GM12878 (cell line): ENCODE results near the gene TBCK. TPM values are rescaled to one million over a fixed set of nuclear protein-coding genes. Genes with fewer than 3 reads are reported as not detected.

Experiments
- ATAC-seq: fragments of 200-7000 bp; cut with Tn5 transposase; 3 replicates; pipeline ENCODE4 v1.9.1; 2020; ENCODE audit warnings: mild to moderate bottlenecking, moderate library complexity
- BruUV-seq: library from RNA; stranded (reverse); fragments of 400-500 nt; replicated peaks from 2 replicates; lab custom pipeline; 2021; lab: Mats Ljungman, UMichigan
- CTCF ChIA-PET: fragments of 300-600 bp; sonication (Branson Sonifier 250); formaldehyde crosslinking; extraction: SDS; loops from one replicate; lab custom pipeline; 2021; ENCODE audit warnings: inconsistent platforms; lab: Yijun Ruan, JAX
- POLR2A ChIA-PET: fragments of 350-600 bp; formaldehyde crosslinking; extraction: SDS; loops from one replicate; lab custom pipeline; 2021; ENCODE audit warnings: inconsistent platforms; lab: Charles Lee
- RAD21 ChIA-PET: fragments of 300-600 bp; sonication (Branson Sonifier 250); formaldehyde crosslinking; loops from one replicate; lab custom pipeline; 2023; ENCODE audit warnings: antibody characterized with exemption; ENCODE audit not compliant: unreplicated experiment; lab: Charles Lee
- SMC1A ChIA-PET: fragments of 300-600 bp; sonication (Branson Sonifier 250); formaldehyde crosslinking; loops from one replicate; lab custom pipeline; 2023; ENCODE audit not compliant: unreplicated experiment, uncharacterized antibody; lab: Charles Lee
- DNase-seq: peaks from one replicate; pipeline ENCODE4 v3.0.0-alpha.2; 2011; ENCODE audit warnings: low read depth, low spot score
- FAIRE-seq: peaks from 3 replicates; lab custom pipeline; 2011; peaks lifted over from hg19 to GRCh38; lab: Jason Lieb, UNC
- H2AFZ ChIP-seq: 2 replicates; pipeline ENCODE4 v1.6.0; 2011; ENCODE audit warnings: low read depth, low read length, control low read depth; ENCODE audit not compliant: control insufficient read depth
- H3K27ac ChIP-seq: 2 replicates; pipeline ENCODE4 v1.5.1; 2011; ENCODE audit warnings: control low read depth; ENCODE audit not compliant: control insufficient read depth, insufficient read depth
- H3K27me3 ChIP-seq, 2 experiments: replicated peaks in 1 of 2; 2 replicates each; pipeline versions ENCODE4 v1.6.0 to v1.6.1; 2011; ENCODE audit warnings: low read length in 1 of 2; ENCODE audit not compliant: control insufficient read depth in 2 of 2, insufficient read depth in 2 of 2
- H3K36me3 ChIP-seq, 2 experiments: 2 replicates each; pipeline ENCODE4 v1.5.1; 2011; ENCODE audit warnings: low read length in 1 of 2; ENCODE audit not compliant: control insufficient read depth in 2 of 2, insufficient read depth in 2 of 2
- H3K4me1 ChIP-seq: 2 replicates; pipeline ENCODE4 v1.6.1; 2011; ENCODE audit warnings: mild to moderate bottlenecking, low read length, moderate library complexity, mixed read lengths; ENCODE audit not compliant: control insufficient read depth, insufficient read depth
- H3K4me2 ChIP-seq: 2 replicates; pipeline ENCODE4 v1.6.0; 2011; ENCODE audit warnings: control low read depth; ENCODE audit not compliant: control insufficient read depth, insufficient read depth
- H3K4me3 ChIP-seq: fragments of 200-600 bp; sonication (generic); 2 replicates; pipeline ENCODE4 v1.5.1; 2016
- H3K79me2 ChIP-seq: 2 replicates; pipeline ENCODE4 v1.6.0; 2011; ENCODE audit warnings: low read length; ENCODE audit not compliant: control insufficient read depth, insufficient read depth
- H3K9ac ChIP-seq: 2 replicates; pipeline ENCODE4 v1.8.0; 2011; ENCODE audit warnings: low read length, control low read depth, mixed read lengths; ENCODE audit not compliant: control insufficient read depth, insufficient read depth
- H3K9me3 ChIP-seq: replicated peaks from 3 replicates; pipeline ENCODE4 v1.5.1; 2011; ENCODE audit warnings: mild to moderate bottlenecking, low read length; ENCODE audit not compliant: control insufficient read depth, insufficient read depth
- H4K20me1 ChIP-seq: 2 replicates; pipeline ENCODE4 v1.6.0; 2011; ENCODE audit not compliant: control insufficient read depth, insufficient read depth
- BHLHE40 ChIP-seq, 2 experiments: fragments of 450-650 bp in 1 of 2; IDR thresholded peaks; 2 replicates each; pipeline ENCODE4 v1.6.1; 2011 to 2017; ENCODE audit warnings: low read depth in 2 of 2, borderline replicate concordance in 1 of 2, improper control_type of control experiment in 1 of 2, low read length in 1 of 2, mild to moderate bottlenecking in 1 of 2
- FOXK2 ChIP-seq: fragments of 450-650 bp; IDR thresholded peaks from 2 replicates; pipeline ENCODE4 v1.6.1; 2017; ENCODE audit warnings: mild to moderate bottlenecking, moderate library complexity
- FOXM1 ChIP-seq: IDR thresholded peaks from 2 replicates; pipeline ENCODE4 v1.6.1; 2012; ENCODE audit warnings: low read depth, mild to moderate bottlenecking, inconsistent platforms, low read length, moderate library complexity
- HCFC1 ChIP-seq: fragments of 150-350 bp; IDR thresholded peaks from 2 replicates; pipeline ENCODE4 v1.6.1; 2014; ENCODE audit warnings: low read length
- HDAC6 ChIP-seq: fragments of 200-600 bp; sonication (generic); IDR thresholded peaks from one replicate; pipeline ENCODE4 v1.8.0; 2017; ENCODE audit warnings: antibody characterized with exemption; ENCODE audit not compliant: unreplicated experiment
- JUND ChIP-seq: IDR thresholded peaks from 2 replicates; pipeline ENCODE4 v1.6.1; 2012; ENCODE audit warnings: low read depth, mild to moderate bottlenecking, low read length, improper control_type of control experiment, moderate library complexity
- MTA2 ChIP-seq: fragments of 450-650 bp; IDR thresholded peaks from 2 replicates; pipeline ENCODE4 v1.6.1; 2016; ENCODE audit warnings: low read depth, mild to moderate bottlenecking, moderate library complexity
- NFYB ChIP-seq: IDR thresholded peaks from 2 replicates; pipeline ENCODE4 v1.6.1; 2011; ENCODE audit warnings: low read depth, mild to moderate bottlenecking, low read length, improper control_type of control experiment, moderate library complexity; ENCODE audit not compliant: insufficient read depth
- NR2F1 ChIP-seq: fragments of 450-650 bp; conservative IDR thresholded peaks from 2 replicates; pipeline ENCODE4 v1.6.1; 2017; ENCODE audit warnings: mild to moderate bottlenecking
- POLR2AphosphoS2 ChIP-seq: IDR thresholded peaks from 2 replicates; pipeline ENCODE4 v1.6.1; 2011; ENCODE audit warnings: low read depth, mild to moderate bottlenecking, low read length, improper control_type of control experiment, moderate library complexity
- POLR2AphosphoS5 ChIP-seq: IDR thresholded peaks from 2 replicates; pipeline ENCODE4 v1.6.1; 2011; ENCODE audit warnings: mild to moderate bottlenecking, low read length, inconsistent platforms
- RFX5 ChIP-seq: IDR thresholded peaks from 2 replicates; pipeline ENCODE4 v1.6.1; 2011; ENCODE audit warnings: low read depth, low read length, improper control_type of control experiment
- SMC3 ChIP-seq: IDR thresholded peaks from 2 replicates; pipeline ENCODE4 v1.6.1; 2011; ENCODE audit warnings: low read length, improper control_type of control experiment, borderline replicate concordance
- STAT1 ChIP-seq: fragments of 450-650 bp; conservative IDR thresholded peaks from 2 replicates; pipeline ENCODE4 v1.6.1; 2014; ENCODE audit warnings: antibody characterized with exemption, mild to moderate bottlenecking
- TCF3 ChIP-seq: IDR thresholded peaks from 2 replicates; pipeline ENCODE4 v1.6.1; 2012; ENCODE audit warnings: low read depth, mild to moderate bottlenecking, low read length, borderline replicate concordance; ENCODE audit not compliant: insufficient read depth
- ZZZ3 ChIP-seq: IDR thresholded peaks from 2 replicates; pipeline ENCODE4 v1.6.1; 2011; ENCODE audit warnings: low read depth; ENCODE audit not compliant: control insufficient read depth, insufficient read length
- WGBS: methylation state at CpG from one replicate; pipeline ENCODE4 v1.1.6; 2016; ENCODE audit warnings: low lambda C conversion rate; ENCODE audit not compliant: insufficient replicate concordance, insufficient coverage; ENCODE audit errors: missing lambda C conversion rate; 5-methylcytosine and 5-hydroxymethylcytosine counted together
- in situ Hi-C: fragments of 300-500 bp; cut with MboI; formaldehyde crosslinking; loops from 9 replicates; pipeline ENCODE4 v1.14.3; 2018; ENCODE audit warnings: mixed read lengths
- intact Hi-C: fragments of 100-400 bp; cut with micrococcal nuclease; formaldehyde crosslinking; loops from one replicate; pipeline ENCODE4 v1.14.2; 2022; ENCODE audit not compliant: unreplicated experiment
- polyA plus RNA-seq, 11 experiments: library from polyadenylated mRNA; depleted of rRNA in 4 of 11; unstranded in 6 of 11; stranded (reverse) in 5 of 11; fragments of >200 nt; fragmentation: Nextera tagmentation in 4 of 11; fragmentation: Illumina TruSeq in 1 of 11; extraction: Ambion mirVana in 4 of 11; extraction: Trizol in 1 of 11; gene quantifications; 1 replicate in 1 of 11; 2 replicates in 10 of 11; pipeline versions ENCODE4 v1.2.1 to v1.2.3, GENCODE V29; 2011 to 2016; ENCODE audit warnings: inconsistent platforms in 2 of 11, missing spikeins in 2 of 11, low read depth in 1 of 11
- total RNA-seq, 4 experiments: library from RNA; depleted of rRNA in 3 of 4; stranded (reverse); fragments of >200 nt in 3 of 4; fragmentation: Illumina TruSeq in 1 of 4; extraction: Trizol in 1 of 4; gene quantifications; 2 replicates each; pipeline versions ENCODE4 v1.2.1 to v1.2.3, GENCODE V29; 2013 to 2021
- TF ChIP-seq, protein P1 (sequence below): IDR thresholded peaks from 2 replicates; pipeline ENCODE4 v1.6.1; 2012; ENCODE audit warnings: low read depth, low read length, improper control_type of control experiment
- TF ChIP-seq, protein P2 (sequence below): fragments of 450-650 bp; IDR thresholded peaks from 2 replicates; pipeline ENCODE4 v1.6.1; 2017; ENCODE audit warnings: mild to moderate bottlenecking
- TF ChIP-seq, protein P3 (sequence below): IDR thresholded peaks from 2 replicates; pipeline ENCODE4 v1.6.1; 2011; ENCODE audit warnings: low read depth, low read length, improper control_type of control experiment, borderline replicate concordance

Gene TBCK
- total and polyA plus RNA-seq, 10 of the 15 experiments (the other 5 are each of a cell fraction or from before 2014, with no cell fraction given), result 4.1 to 30.3 (median 20.2) TPM

DNA sequence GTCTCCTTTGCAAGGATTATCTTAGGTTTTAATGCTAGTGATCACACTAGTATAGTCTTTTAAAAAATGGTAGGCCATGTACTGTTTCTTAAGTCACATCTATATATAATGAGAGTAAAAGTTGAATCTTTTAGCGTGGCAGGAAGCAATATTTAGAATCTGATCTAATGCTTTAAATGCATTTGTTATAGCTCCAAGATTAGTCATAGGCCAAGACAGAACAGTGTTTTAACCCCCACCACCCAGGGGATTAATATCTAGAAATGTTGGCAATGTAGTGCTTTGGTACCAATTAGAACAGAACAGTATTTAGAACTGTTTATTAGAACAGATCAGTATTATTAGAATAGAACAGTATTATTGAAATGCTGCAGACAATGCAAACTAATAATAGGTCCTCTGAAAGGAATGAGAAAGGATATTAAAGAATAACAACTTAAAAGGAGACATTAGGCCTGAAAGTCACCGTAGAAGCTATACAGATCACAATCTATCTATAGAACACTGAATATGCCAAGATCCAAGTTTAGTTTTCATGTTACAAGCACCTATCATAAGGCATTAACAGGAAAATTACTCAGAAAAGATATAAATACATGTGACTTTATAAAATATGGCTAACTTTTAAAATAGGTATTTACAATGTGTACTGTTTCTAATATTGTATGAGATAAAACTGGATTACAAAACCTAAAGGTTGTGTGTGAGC is 274.6 kb downstream of the TBCK start:
- CTCF ChIA-PET, result interaction anchor here (0.7 kb wide), 1 partner anchor 282 kb away, joined by 3 read pairs; no protein-coding TSS in a partner anchor
- intact Hi-C loops, result no loop called here

DNA sequence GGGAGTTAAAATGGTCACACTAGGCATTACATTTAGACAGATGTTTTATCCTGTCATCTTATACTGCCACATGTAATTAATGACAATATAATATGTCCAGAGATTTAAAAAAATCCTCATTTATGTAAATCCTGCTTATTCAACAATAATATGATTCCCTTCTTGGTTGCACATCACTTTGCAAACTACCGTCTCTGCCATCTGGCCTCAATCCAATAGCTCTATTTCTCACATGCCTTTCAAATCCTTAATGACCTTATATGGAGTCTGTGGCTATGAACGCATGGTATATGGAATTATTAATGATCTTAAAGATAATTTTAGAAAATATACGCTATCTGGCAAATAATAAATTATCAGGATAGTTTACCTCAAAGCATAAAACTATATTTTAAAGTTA is 276.2 kb downstream of the TBCK start:
- ATAC-seq (no peak), FAIRE-seq (no peak), DNase-seq (no peak)
- no peak overlapping the region for H2AFZ ChIP-seq
- intact Hi-C loops (no loop called here), in situ Hi-C loops (no loop called here)
- H3K27me3 ChIP-seq, result no peaks in the 10 kb centered on the region
- no peak overlapping the region for H3K4me2 ChIP-seq
- H3K9me3 ChIP-seq, result no peaks in the 10 kb centered on the region
- no peaks in the 10 kb centered on the region for H3K36me3 ChIP-seq
- RAD21 ChIA-PET, result no interaction called here
- H3K4me3 ChIP-seq, result no peak overlapping the region
- no peak overlapping the region for H3K27ac ChIP-seq
- H4K20me1 ChIP-seq, result no peaks in the 10 kb centered on the region
- SMC1A ChIA-PET, result no interaction called here
- CTCF ChIA-PET, result no interaction called here
- POLR2A ChIA-PET, result no interaction called here
- H3K9ac ChIP-seq, result no peak overlapping the region
- BruUV-seq, result no TSS peak
- WGBS, result 81% methylated on average over 3 of the region's 3 CpGs
- H3K4me1 ChIP-seq, result no peaks in the 10 kb centered on the region
- no peaks in the 10 kb centered on the region for H3K79me2 ChIP-seq
- no peak for TF ChIP-seq POLR2AphosphoS2
- TF ChIP-seq, protein P1, sequence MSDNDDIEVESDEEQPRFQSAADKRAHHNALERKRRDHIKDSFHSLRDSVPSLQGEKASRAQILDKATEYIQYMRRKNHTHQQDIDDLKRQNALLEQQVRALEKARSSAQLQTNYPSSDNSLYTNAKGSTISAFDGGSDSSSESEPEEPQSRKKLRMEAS, result no peak
- no peak for TF ChIP-seq FOXK2
- no peak for TF ChIP-seq SMC3
- no peak for TF ChIP-seq MTA2
- TF ChIP-seq TCF3, result no peak
- no peak for TF ChIP-seq FOXM1
- TF ChIP-seq POLR2AphosphoS5, result no peak
- TF ChIP-seq JUND, result no peak
- TF ChIP-seq, protein P2, sequence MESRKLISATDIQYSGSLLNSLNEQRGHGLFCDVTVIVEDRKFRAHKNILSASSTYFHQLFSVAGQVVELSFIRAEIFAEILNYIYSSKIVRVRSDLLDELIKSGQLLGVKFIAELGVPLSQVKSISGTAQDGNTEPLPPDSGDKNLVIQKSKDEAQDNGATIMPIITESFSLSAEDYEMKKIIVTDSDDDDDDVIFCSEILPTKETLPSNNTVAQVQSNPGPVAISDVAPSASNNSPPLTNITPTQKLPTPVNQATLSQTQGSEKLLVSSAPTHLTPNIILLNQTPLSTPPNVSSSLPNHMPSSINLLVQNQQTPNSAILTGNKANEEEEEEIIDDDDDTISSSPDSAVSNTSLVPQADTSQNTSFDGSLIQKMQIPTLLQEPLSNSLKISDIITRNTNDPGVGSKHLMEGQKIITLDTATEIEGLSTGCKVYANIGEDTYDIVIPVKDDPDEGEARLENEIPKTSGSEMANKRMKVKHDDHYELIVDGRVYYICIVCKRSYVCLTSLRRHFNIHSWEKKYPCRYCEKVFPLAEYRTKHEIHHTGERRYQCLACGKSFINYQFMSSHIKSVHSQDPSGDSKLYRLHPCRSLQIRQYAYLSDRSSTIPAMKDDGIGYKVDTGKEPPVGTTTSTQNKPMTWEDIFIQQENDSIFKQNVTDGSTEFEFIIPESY, result no peak
- no peak for TF ChIP-seq NR2F1

More for the DNA sequence above, 274.6 kb downstream of the TBCK start:
- H3K36me3 ChIP-seq, result no peaks in the 10 kb centered on the region
- WGBS, result 56% methylated on average over 2 of the region's 2 CpGs
- H3K4me3 ChIP-seq, result no peak overlapping the region
- ChIA-PET POLR2A (no interaction called here), SMC1A (no interaction called here), RAD21 (no interaction called here)
- BruUV-seq, result no TSS peak
- no peaks in the 10 kb centered on the region for H3K4me1 ChIP-seq
- H3K9me3 ChIP-seq, result no peaks in the 10 kb centered on the region
- TF ChIP-seq BHLHE40 (IDR thresholded peaks at IDR 0.05; ENCODE audit: borderline replicate concordance in 1 of 2, low read depth in 2 of 2, low read length in 1 of 2) (no peak), HDAC6 (no peak), NFYB (no peak), STAT1 (no peak), RFX5 (no peak), ZZZ3 (no peak), HCFC1 (no peak)
- TF ChIP-seq, protein P3, sequence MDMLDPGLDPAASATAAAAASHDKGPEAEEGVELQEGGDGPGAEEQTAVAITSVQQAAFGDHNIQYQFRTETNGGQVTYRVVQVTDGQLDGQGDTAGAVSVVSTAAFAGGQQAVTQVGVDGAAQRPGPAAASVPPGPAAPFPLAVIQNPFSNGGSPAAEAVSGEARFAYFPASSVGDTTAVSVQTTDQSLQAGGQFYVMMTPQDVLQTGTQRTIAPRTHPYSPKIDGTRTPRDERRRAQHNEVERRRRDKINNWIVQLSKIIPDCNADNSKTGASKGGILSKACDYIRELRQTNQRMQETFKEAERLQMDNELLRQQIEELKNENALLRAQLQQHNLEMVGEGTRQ, result no peak
- H3K79me2 ChIP-seq, result no peaks in the 10 kb centered on the region
- H3K27me3 ChIP-seq, result no peaks in the 10 kb centered on the region
- no peak for FAIRE-seq
- in situ Hi-C loops, result no loop called here
- no peak overlapping the region for H3K27ac ChIP-seq
- no peak overlapping the region for H3K4me2 ChIP-seq
- DNase-seq, result no peak
- no peak overlapping the region for H2AFZ ChIP-seq
- H4K20me1 ChIP-seq, result no peaks in the 10 kb centered on the region
- ATAC-seq, result no peak
- H3K9ac ChIP-seq, result no peak overlapping the region
